Measurements from ENCODE around the gene LKAAEAR1.

The LKAAEAR1 gene

GRCh38 chr20:64104667-64105451 lies 20.7 kb upstream of the LKAAEAR1 start:
- Histone ChIP-seq H2AFZ (ENCODE audit: low read depth, low read length) (no peak overlapping the region), H3K36me3 (ENCODE audit: insufficient read depth, low read length) (no peaks in the 10 kb centered on the region), H4K20me1 (ENCODE audit: insufficient read depth, low read length) (peaks cover 16% of the 10 kb centered on the region; the same call in 1 of the 2 replicates), H3K4me3 (ENCODE audit: low read depth in 1 of 2, low read length in 2 of 2) (no peak overlapping the region), H3K4me1 (ENCODE audit: insufficient read depth, low read length) (peaks cover 9% of the 10 kb centered on the region), H3K9me3 (ENCODE audit: insufficient read depth, low read length, severe bottlenecking) (no peaks in the 10 kb centered on the region), H3K27me3 (ENCODE audit: insufficient read depth, low read length, poor library complexity) (peaks cover 25% of the 10 kb centered on the region), H3K27ac (ENCODE audit: low read length) (no peak overlapping the region), H3K9ac (ENCODE audit: low read depth, low read length) (no peak overlapping the region), H3K79me2 (ENCODE audit: insufficient read depth, low read length) (no peaks in the 10 kb centered on the region), H3K4me2 (ENCODE audit: insufficient read depth, low read length) (no peak overlapping the region)
- TF ChIP-seq EZH2 (IDR thresholded peaks at IDR 0.05; ENCODE audit: borderline replicate concordance, low read depth, low read length, severe bottlenecking) (no peak), CTCF (IDR thresholded peaks at IDR 0.05; ENCODE audit: borderline replicate concordance, extremely low read depth, low read length, poor library complexity, severe bottlenecking) (no peak)
- DNase-seq, result no peak
- no peak for ATAC-seq (ENCODE audit: insufficient read depth, low read depth)

- Histone ChIP-seq H2AFZ (ENCODE audit: low read depth, low read length) (no peak overlapping the region), H3K9ac (ENCODE audit: low read depth, low read length) (no peak overlapping the region), H3K27ac (ENCODE audit: low read length) (no peak overlapping the region), H4K20me1 (ENCODE audit: insufficient read depth, low read length) (peaks cover 16% of the 10 kb centered on the region; the same call in 1 of the 2 replicates), H3K27me3 (ENCODE audit: insufficient read depth, low read length, poor library complexity) (peaks cover 25% of the 10 kb centered on the region), H3K4me1 (ENCODE audit: insufficient read depth, low read length) (peaks cover 9% of the 10 kb centered on the region), H3K9me3 (ENCODE audit: insufficient read depth, low read length, severe bottlenecking) (no peaks in the 10 kb centered on the region), H3K36me3 (ENCODE audit: insufficient read depth, low read length) (no peaks in the 10 kb centered on the region), H3K4me3 (ENCODE audit: low read depth in 1 of 2, low read length in 2 of 2) (no peak overlapping the region), H3K79me2 (ENCODE audit: insufficient read depth, low read length) (no peaks in the 10 kb centered on the region), H3K4me2 (ENCODE audit: insufficient read depth, low read length) (no peak overlapping the region)
- TF ChIP-seq CTCF (IDR thresholded peaks at IDR 0.05; ENCODE audit: borderline replicate concordance, extremely low read depth, low read length, poor library complexity, severe bottlenecking) (no peak), EZH2 (IDR thresholded peaks at IDR 0.05; ENCODE audit: borderline replicate concordance, low read depth, low read length, severe bottlenecking) (no peak)
- DNase-seq (no peak), ATAC-seq (ENCODE audit: insufficient read depth, low read depth) (no peak)
Measured at GRCh38 chr20:64103871-64104666, 19.9 kb upstream of the LKAAEAR1 start.

GRCh38 chr20:64102647-64103354 lies 18.6 kb upstream of the LKAAEAR1 start:
- ATAC-seq (ENCODE audit: insufficient read depth, low read depth), result peak; percentile 30; the same call in 2 of the 3 replicates
- Histone ChIP-seq H3K4me1 (ENCODE audit: insufficient read depth, low read length) (peaks cover 9% of the 10 kb centered on the region), H3K36me3 (ENCODE audit: insufficient read depth, low read length) (no peaks in the 10 kb centered on the region), H3K9ac (ENCODE audit: low read depth, low read length) (no peak overlapping the region), H3K27me3 (ENCODE audit: insufficient read depth, low read length, poor library complexity) (peaks cover 25% of the 10 kb centered on the region), H4K20me1 (ENCODE audit: insufficient read depth, low read length) (peaks cover 13% of the 10 kb centered on the region; the same call in 1 of the 2 replicates), H3K27ac (ENCODE audit: low read length) (no peak overlapping the region), H3K4me2 (ENCODE audit: insufficient read depth, low read length) (no peak overlapping the region), H3K9me3 (ENCODE audit: insufficient read depth, low read length, severe bottlenecking) (no peaks in the 10 kb centered on the region), H3K79me2 (ENCODE audit: insufficient read depth, low read length) (no peaks in the 10 kb centered on the region), H3K4me3 (ENCODE audit: low read depth in 1 of 2, low read length in 2 of 2) (no peak overlapping the region), H2AFZ (ENCODE audit: low read depth, low read length) (no peak overlapping the region)
- TF ChIP-seq EZH2 (IDR thresholded peaks at IDR 0.05; ENCODE audit: borderline replicate concordance, low read depth, low read length, severe bottlenecking) (no peak), CTCF (IDR thresholded peaks at IDR 0.05; ENCODE audit: borderline replicate concordance, extremely low read depth, low read length, poor library complexity, severe bottlenecking) (no peak)
- no peak for DNase-seq
